Smooth muscle cell of trachea (primary cell): ENCODE data around the gene RGS13. TPM values are rescaled to one million over a fixed set of nuclear protein-coding genes. Genes with fewer than 3 reads are reported as not detected.

Experiments
- total RNA-seq: library from RNA; depleted of rRNA; stranded (reverse); fragments of >200 nt; gene quantifications from 2 replicates; pipeline ENCODE4 v1.2.1, GENCODE V29; 2014

RGS13 gene
- total RNA-seq, result not detected in 2 replicates

DNA sequence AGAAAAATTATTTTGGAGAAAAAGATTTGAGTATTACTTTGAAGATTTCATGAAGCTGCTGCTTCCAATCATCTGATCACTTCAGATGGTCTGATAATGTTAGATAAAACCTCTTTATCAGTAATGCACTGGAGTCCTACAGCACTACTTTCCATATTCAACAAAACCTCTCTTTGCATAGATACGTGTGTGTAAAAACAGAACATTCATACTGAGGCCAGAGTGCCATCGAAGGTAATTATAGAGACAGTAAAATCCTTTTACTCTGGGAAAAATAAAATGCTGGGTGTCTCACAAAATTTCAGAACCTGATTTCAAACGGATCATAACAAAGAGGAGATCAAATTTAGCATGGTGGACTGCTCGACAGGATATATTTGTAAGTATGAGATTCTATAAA is at the start of gene RGS13:
Gene RGS13, plus strand, starts transcription at position 209 of the 400 bp plus-strand sequence. CDS start 8,188 bp downstream, outside the sequence.

Other genes with a start within 250 kb of the RGS13 start
- gene RGS1, start 60.4 kb upstream of the RGS13 start, total RNA-seq, result not detected in 2 replicates
- 19.5 and 29.8 TPM in 2 replicates for gene RGS2, start 172.9 kb downstream of the RGS13 start, total RNA-seq